HEK293 (cell line): ENCODE measurements around the gene CHRNA1.

Source experiments
- CTCF ChIA-PET: fragments of 350-600 bp; formaldehyde crosslinking; extraction: SDS; loops from one replicate; lab custom pipeline; 2021; ENCODE audit warnings: antibody characterized with exemption; lab: Yijun Ruan, JAX
- POLR2A ChIA-PET: fragments of 300-600 bp; formaldehyde crosslinking; extraction: SDS; loops from one replicate; lab custom pipeline; 2020; ENCODE audit warnings: antibody characterized with exemption, inconsistent platforms; lab: Yijun Ruan, JAX
- H3K27ac ChIP-seq: fragments of 200-500 bp; sonication (Bioruptor generic); 2 replicates; pipeline ENCODE4 v1.5.1; 2014; ENCODE audit warnings: low read depth, low read length, control low read depth, inconsistent platforms; ENCODE audit errors: extremely low read depth
- H3K36me3 ChIP-seq, 2 experiments: fragments of 200-500 bp in 1 of 2; sonication (Bioruptor generic) in 1 of 2; 1 replicate in 1 of 2; 2 replicates in 1 of 2; pipeline ENCODE4 v1.5.1; 2014 to 2017; ENCODE audit warnings: inconsistent platforms in 2 of 2, low read length in 2 of 2; ENCODE audit not compliant: control insufficient read depth in 2 of 2, insufficient read depth in 1 of 2
- H3K4me1 ChIP-seq: fragments of 200-500 bp; sonication (Bioruptor generic); 2 replicates; pipeline ENCODE4 v1.5.1; 2014; ENCODE audit warnings: mild to moderate bottlenecking, low read length, inconsistent platforms; ENCODE audit not compliant: control insufficient read depth, insufficient read depth
- H3K4me3 ChIP-seq: 2 replicates; pipeline ENCODE4 v1.5.1; 2011; ENCODE audit warnings: low read depth, mild to moderate bottlenecking, control low read depth, low read length, moderate library complexity
- H3K9me3 ChIP-seq: fragments of 200-500 bp; sonication (Bioruptor generic); 2 replicates; pipeline ENCODE4 v1.5.1; 2014; ENCODE audit warnings: low read depth, low read length, inconsistent platforms; ENCODE audit not compliant: control insufficient read depth, insufficient read depth
- BCL11A ChIP-seq: fragments of 450-650 bp; formaldehyde crosslinking; IDR thresholded peaks from 2 replicates; pipeline ENCODE4 v1.5.1; 2016; ENCODE audit warnings: low read depth, missing biosample characterization, missing genetic modification characterization
- BCL11B ChIP-seq: fragments of 450-650 bp; formaldehyde crosslinking; IDR thresholded peaks from 2 replicates; pipeline ENCODE4 v1.5.1; 2016; ENCODE audit warnings: low read depth, missing biosample characterization, missing genetic modification characterization
- CTCF ChIP-seq: fragments of 450-650 bp; formaldehyde crosslinking; IDR thresholded peaks from 2 replicates; pipeline ENCODE4 v1.5.1; 2016; ENCODE audit warnings: missing biosample characterization, missing genetic modification characterization
- GFI1B ChIP-seq: fragments of 450-650 bp; formaldehyde crosslinking; IDR thresholded peaks from 2 replicates; pipeline ENCODE4 v1.5.1; 2016; ENCODE audit warnings: missing biosample characterization, missing genetic modification characterization
- HIC1 ChIP-seq: fragments of 450-650 bp; formaldehyde crosslinking; IDR thresholded peaks from 2 replicates; pipeline ENCODE4 v1.5.1; 2016; ENCODE audit warnings: missing biosample characterization, missing genetic modification characterization
- HOXC10 ChIP-seq: sonication (generic); formaldehyde crosslinking; IDR thresholded peaks from 2 replicates; pipeline ENCODE4 v1.8.1; 2023; ENCODE audit warnings: mild to moderate bottlenecking, missing genetic modification reagents
- OSR2 ChIP-seq: fragments of 450-650 bp; formaldehyde crosslinking; IDR thresholded peaks from 2 replicates; pipeline ENCODE4 v1.5.1; 2016; ENCODE audit warnings: missing biosample characterization, missing genetic modification characterization
- RBAK ChIP-seq: fragments of 450-650 bp; formaldehyde crosslinking; IDR thresholded peaks from 2 replicates; pipeline ENCODE4 v1.5.1; 2016; ENCODE audit warnings: missing biosample characterization, missing genetic modification characterization
- SCRT1 ChIP-seq: fragments of 450-650 bp; formaldehyde crosslinking; IDR thresholded peaks from 2 replicates; pipeline ENCODE4 v1.5.1; 2016; ENCODE audit warnings: missing biosample characterization, missing genetic modification characterization, borderline replicate concordance
- ZBTB20 ChIP-seq: fragments of 450-650 bp; formaldehyde crosslinking; IDR thresholded peaks from 2 replicates; pipeline ENCODE4 v1.5.1; 2016; ENCODE audit warnings: missing biosample characterization, missing genetic modification characterization
- ZEB2 ChIP-seq: fragments of 450-650 bp; formaldehyde crosslinking; IDR thresholded peaks from 2 replicates; pipeline ENCODE4 v1.5.1; 2016; ENCODE audit warnings: missing biosample characterization, missing genetic modification characterization
- ZFHX2 ChIP-seq: fragments of 450-650 bp; formaldehyde crosslinking; conservative IDR thresholded peaks from 2 replicates; pipeline ENCODE4 v1.5.1; 2016; ENCODE audit warnings: missing biosample characterization, missing genetic modification characterization
- ZFP69B ChIP-seq: fragments of 450-650 bp; formaldehyde crosslinking; IDR thresholded peaks from 2 replicates; pipeline ENCODE4 v1.5.1; 2016; ENCODE audit warnings: missing biosample characterization, missing genetic modification characterization
- ZNF184 ChIP-seq: fragments of 450-650 bp; IDR thresholded peaks from 2 replicates; pipeline ENCODE4 v1.5.1; 2018; ENCODE audit warnings: missing biosample characterization, mild to moderate bottlenecking, missing genetic modification characterization
- ZNF335 ChIP-seq: fragments of 450-650 bp; formaldehyde crosslinking; conservative IDR thresholded peaks from 2 replicates; pipeline ENCODE4 v1.5.1; 2016; ENCODE audit warnings: missing biosample characterization, missing genetic modification characterization
- ZNF37A ChIP-seq: fragments of 450-650 bp; IDR thresholded peaks from 2 replicates; pipeline ENCODE4 v1.5.1; 2018; ENCODE audit warnings: missing biosample characterization, missing genetic modification characterization
- ZNF488 ChIP-seq: fragments of 450-650 bp; formaldehyde crosslinking; IDR thresholded peaks from 2 replicates; pipeline ENCODE4 v1.5.1; 2016; ENCODE audit warnings: missing biosample characterization, missing genetic modification characterization
- ZNF510 ChIP-seq: fragments of 450-650 bp; formaldehyde crosslinking; IDR thresholded peaks from 2 replicates; pipeline ENCODE4 v1.5.1; 2018; ENCODE audit warnings: mild to moderate bottlenecking, missing genetic modification characterization, missing biosample characterization; ENCODE audit not compliant: insufficient replicate concordance
- ZNF521 ChIP-seq: fragments of 450-650 bp; formaldehyde crosslinking; IDR thresholded peaks from 2 replicates; pipeline ENCODE4 v1.5.1; 2017; ENCODE audit warnings: missing biosample characterization, mild to moderate bottlenecking, missing genetic modification characterization
- ZNF529 ChIP-seq: fragments of 450-650 bp; formaldehyde crosslinking; IDR thresholded peaks from 2 replicates; pipeline ENCODE4 v1.5.1; 2017; ENCODE audit warnings: missing genetic modification characterization, missing biosample characterization; ENCODE audit not compliant: insufficient replicate concordance
- ZNF544 ChIP-seq: fragments of 450-650 bp; formaldehyde crosslinking; IDR thresholded peaks from 2 replicates; pipeline ENCODE4 v1.5.0; 2017; ENCODE audit warnings: missing biosample characterization, missing genetic modification characterization
- ZNF548 ChIP-seq: fragments of 450-650 bp; formaldehyde crosslinking; IDR thresholded peaks from 2 replicates; pipeline ENCODE4 v1.5.1; 2016; ENCODE audit warnings: missing biosample characterization, missing genetic modification characterization
- ZNF571 ChIP-seq: fragments of 450-650 bp; formaldehyde crosslinking; IDR thresholded peaks from 2 replicates; pipeline ENCODE4 v1.5.0; 2017; ENCODE audit warnings: missing biosample characterization, missing genetic modification characterization
- ZNF623 ChIP-seq: fragments of 450-650 bp; formaldehyde crosslinking; IDR thresholded peaks from 2 replicates; pipeline ENCODE4 v1.5.1; 2016; ENCODE audit warnings: missing biosample characterization, missing genetic modification characterization
- ZNF629 ChIP-seq: fragments of 450-650 bp; formaldehyde crosslinking; IDR thresholded peaks from 2 replicates; pipeline ENCODE4 v1.5.1; 2017; ENCODE audit warnings: missing biosample characterization, missing genetic modification characterization
- ZNF654 ChIP-seq: fragments of 450-650 bp; formaldehyde crosslinking; IDR thresholded peaks from 2 replicates; pipeline ENCODE4 v1.5.1; 2016; ENCODE audit warnings: low read depth, missing biosample characterization, missing genetic modification characterization
- ZNF660 ChIP-seq: fragments of 450-650 bp; IDR thresholded peaks from 2 replicates; pipeline ENCODE4 v1.5.1; 2018; ENCODE audit warnings: missing biosample characterization, mild to moderate bottlenecking, missing genetic modification characterization
- ZNF692 ChIP-seq: fragments of 450-650 bp; formaldehyde crosslinking; IDR thresholded peaks from 2 replicates; pipeline ENCODE4 v1.5.1; 2016; ENCODE audit warnings: missing biosample characterization, missing genetic modification characterization
- ZNF76 ChIP-seq: fragments of 450-650 bp; formaldehyde crosslinking; IDR thresholded peaks from 2 replicates; pipeline ENCODE4; 2016; ENCODE audit warnings: low read depth, missing biosample characterization, missing genetic modification characterization, borderline replicate concordance
- ZNF777 ChIP-seq: fragments of 450-650 bp; formaldehyde crosslinking; IDR thresholded peaks from 2 replicates; pipeline ENCODE4 v1.5.1; 2017; ENCODE audit warnings: missing biosample characterization, missing genetic modification characterization, borderline replicate concordance
- ZNF785 ChIP-seq: fragments of 450-650 bp; formaldehyde crosslinking; IDR thresholded peaks from 2 replicates; pipeline ENCODE4 v1.5.1; 2016; ENCODE audit warnings: missing biosample characterization, missing genetic modification characterization

The CHRNA1 gene

GRCh38 chr2:174749793-174750192 lies 14.5 kb downstream of the CHRNA1 start (continued):
- no peak for TF ChIP-seq HOXC10 (CRISPR knock-in tag)
- TF ChIP-seq GFI1B (tag by site-specific recombination) = no peak
- no peak for TF ChIP-seq ZNF488 (tag by site-specific recombination)
- TF ChIP-seq ZNF76 = no peak
- TF ChIP-seq ZNF623 = no peak

- H3K36me3 ChIP-seq = no peaks in the 10 kb centered on the region
- CTCF ChIA-PET = interaction anchor here (0.6 to 4.2 kb wide), 46 partner anchors 9 to 1539 kb away, joined by 3 to 53 read pairs (median 4); partner anchors contain the start of genes ATF2 and CHRNA1
- TF ChIP-seq ZNF654 (tag by site-specific recombination) (peak; percentile 62), ZNF571 (tag by site-specific recombination) (no peak), CTCF (peak; percentile 68), ZNF521 (tag by site-specific recombination) (no peak), ZNF692 (tag by site-specific recombination) (0 out of 2 replicates have a peak, but pooled peaks have one; percentile 27), RBAK (tag by site-specific recombination) (no peak), ZEB2 (peak; percentile 32; the same call in 1 of the 2 replicates), ZNF660 (tag by site-specific recombination) (0 out of 2 replicates have a peak, but pooled peaks have one; percentile 43)
- no peaks in the 10 kb centered on the region for H3K4me1 ChIP-seq
- no peak overlapping the region for H3K4me3 ChIP-seq
- H3K9me3 ChIP-seq = no peaks in the 10 kb centered on the region
- POLR2A ChIA-PET = interaction anchor here (1.0 kb wide), 1 partner anchor 14 kb away, joined by 4 read pairs; no protein-coding TSS in a partner anchor
- H3K27ac ChIP-seq = no peak overlapping the region
Observed at GRCh38 chr2:174748948-174749347, 15.3 kb downstream of the CHRNA1 start.

GRCh38 chr2:174745142-174745541 lies 19.1 kb downstream of the CHRNA1 start:
- no peak overlapping the region for H3K27ac ChIP-seq
- ChIA-PET CTCF (interaction anchor here (0.6 to 1.4 kb wide), 3 partner anchors 26 to 58 kb away, joined by 4 to 6 read pairs (median 4); no protein-coding TSS in a partner anchor), POLR2A (no interaction called here)
- H3K36me3 ChIP-seq = no peaks in the 10 kb centered on the region
- H3K4me3 ChIP-seq = no peak overlapping the region
- H3K4me1 ChIP-seq = no peaks in the 10 kb centered on the region
- no peaks in the 10 kb centered on the region for H3K9me3 ChIP-seq
- TF ChIP-seq ZNF548 (tag by site-specific recombination) (no peak), SCRT1 (tag by site-specific recombination) (no peak), ZFP69B (no peak), BCL11B (tag by site-specific recombination) (no peak), ZNF510 (tag by site-specific recombination) (no peak), ZBTB20 (no peak), ZNF777 (no peak), ZFHX2 (tag by site-specific recombination) (no peak), ZNF529 (no peak), ZNF335 (tag by site-specific recombination) (no peak), ZNF544 (tag by site-specific recombination) (no peak), ZNF184 (tag by site-specific recombination) (no peak), HIC1 (no peak), BCL11A (tag by site-specific recombination) (no peak), ZNF37A (tag by site-specific recombination) (no peak), ZNF785 (tag by site-specific recombination) (no peak), ZNF629 (tag by site-specific recombination) (no peak), OSR2 (tag by site-specific recombination) (no peak)
